DOHH2 (cell line): ENCODE results near the gene TJP2.

Experiments used
- H3F3A ChIP-seq: fragments of 200-600 bp; sonication (generic), shearing (Covaris generic); 2 replicates; pipeline ENCODE4 v1.6.0; 2016; ENCODE audit warnings: antibody characterized with exemption, mild to moderate bottlenecking; ENCODE audit not compliant: control insufficient read depth, insufficient read depth
- H3K27ac ChIP-seq: fragments of 200-600 bp; sonication (generic); 2 replicates; pipeline ENCODE4 v1.5.1; 2014; ENCODE audit warnings: low read depth, mild to moderate bottlenecking, low read length, moderate library complexity
- H3K27me3 ChIP-seq: fragments of 200-600 bp; sonication (generic); 2 replicates; pipeline ENCODE4 v1.6.1; 2014; ENCODE audit warnings: mild to moderate bottlenecking, low read length, mixed read lengths; ENCODE audit not compliant: control insufficient read depth
- H3K36me3 ChIP-seq: fragments of 200-600 bp; sonication (generic); 2 replicates; pipeline ENCODE4 v1.6.1; 2014; ENCODE audit warnings: mild to moderate bottlenecking, low read length, moderate library complexity, mixed read lengths; ENCODE audit not compliant: control insufficient read depth
- H3K4me1 ChIP-seq: fragments of 200-600 bp; sonication (generic); 2 replicates; pipeline ENCODE4 v1.6.1; 2014; ENCODE audit warnings: mild to moderate bottlenecking, low read length, mixed read lengths; ENCODE audit not compliant: control insufficient read depth
- H3K4me2 ChIP-seq: fragments of 200-600 bp; sonication (generic); 2 replicates; pipeline ENCODE4 v1.6.0; 2014; ENCODE audit warnings: mild to moderate bottlenecking, low read length, moderate library complexity
- H3K4me3 ChIP-seq: fragments of 200-600 bp; sonication (generic); 2 replicates; pipeline ENCODE4 v1.5.1; 2014; ENCODE audit warnings: mild to moderate bottlenecking, low read length, mixed read lengths
- H3K79me2 ChIP-seq: fragments of 200-600 bp; sonication (generic); 2 replicates; pipeline ENCODE4 v1.6.1; 2014; ENCODE audit warnings: mild to moderate bottlenecking, low read length, mixed read lengths; ENCODE audit not compliant: control insufficient read depth
- H3K9me2 ChIP-seq: fragments of 200-600 bp; sonication (generic); replicated peaks from 2 replicates; pipeline ENCODE4 v1.6.1; 2014; ENCODE audit warnings: mild to moderate bottlenecking, low read length, mixed read lengths; ENCODE audit not compliant: control insufficient read depth
- H3K9me3 ChIP-seq: fragments of 200-600 bp; sonication (generic); 2 replicates; pipeline ENCODE4 v1.6.1; 2014; ENCODE audit warnings: antibody characterized with exemption, low read length, mixed read lengths; ENCODE audit not compliant: control insufficient read depth, insufficient read depth
- H4K20me1 ChIP-seq: fragments of 200-600 bp; sonication (generic); 2 replicates; pipeline ENCODE4 v1.6.0; 2014; ENCODE audit warnings: low read depth, mild to moderate bottlenecking, antibody characterized with exemption, low read length, moderate library complexity; ENCODE audit not compliant: control insufficient read depth, insufficient read depth
- EZH2phosphoT487 ChIP-seq: fragments of 200-600 bp; sonication (generic); IDR thresholded peaks from 2 replicates; pipeline ENCODE4 v1.6.1; 2017; ENCODE audit warnings: borderline replicate concordance, mild to moderate bottlenecking, antibody characterized with exemption, low read length, moderate library complexity, mixed read lengths
- TF ChIP-seq, protein P1 (sequence below): fragments of 200-600 bp; sonication (generic); IDR thresholded peaks from one replicate; pipeline ENCODE4 v1.5.1; 2014; ENCODE audit warnings: antibody characterized with exemption, mild to moderate bottlenecking, low read depth, low read length; ENCODE audit not compliant: poor library complexity, severe bottlenecking

TJP2 gene

DNA sequence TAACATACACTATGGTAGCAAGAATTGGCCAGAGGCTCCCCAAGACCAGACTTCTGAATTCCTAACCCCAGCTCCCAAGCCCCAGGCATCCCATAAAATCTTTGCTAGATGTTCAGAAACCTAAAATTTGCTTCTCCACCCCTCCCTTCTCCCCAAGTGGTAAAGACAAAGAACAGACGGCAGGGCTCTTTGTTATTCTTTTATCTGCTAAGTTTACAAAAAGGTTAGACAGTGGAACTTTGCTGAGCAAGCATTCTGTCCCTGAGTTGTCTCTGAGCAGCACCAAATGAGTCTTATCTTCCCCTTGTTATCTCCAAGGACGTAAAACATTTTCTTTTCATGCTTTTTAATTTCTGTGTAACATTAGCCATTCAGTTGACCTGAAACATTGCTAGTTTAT lies 30.2 kb downstream of the TJP2 start:
- H3K27ac ChIP-seq, result no peak overlapping the region
- H3K4me2 ChIP-seq, result no peak overlapping the region
- H3F3A ChIP-seq, result no peaks in the 10 kb centered on the region
- TF ChIP-seq, protein P1, sequence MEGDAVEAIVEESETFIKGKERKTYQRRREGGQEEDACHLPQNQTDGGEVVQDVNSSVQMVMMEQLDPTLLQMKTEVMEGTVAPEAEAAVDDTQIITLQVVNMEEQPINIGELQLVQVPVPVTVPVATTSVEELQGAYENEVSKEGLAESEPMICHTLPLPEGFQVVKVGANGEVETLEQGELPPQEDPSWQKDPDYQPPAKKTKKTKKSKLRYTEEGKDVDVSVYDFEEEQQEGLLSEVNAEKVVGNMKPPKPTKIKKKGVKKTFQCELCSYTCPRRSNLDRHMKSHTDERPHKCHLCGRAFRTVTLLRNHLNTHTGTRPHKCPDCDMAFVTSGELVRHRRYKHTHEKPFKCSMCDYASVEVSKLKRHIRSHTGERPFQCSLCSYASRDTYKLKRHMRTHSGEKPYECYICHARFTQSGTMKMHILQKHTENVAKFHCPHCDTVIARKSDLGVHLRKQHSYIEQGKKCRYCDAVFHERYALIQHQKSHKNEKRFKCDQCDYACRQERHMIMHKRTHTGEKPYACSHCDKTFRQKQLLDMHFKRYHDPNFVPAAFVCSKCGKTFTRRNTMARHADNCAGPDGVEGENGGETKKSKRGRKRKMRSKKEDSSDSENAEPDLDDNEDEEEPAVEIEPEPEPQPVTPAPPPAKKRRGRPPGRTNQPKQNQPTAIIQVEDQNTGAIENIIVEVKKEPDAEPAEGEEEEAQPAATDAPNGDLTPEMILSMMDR, result no peak
- no peak for TF ChIP-seq EZH2phosphoT487
- H3K4me3 ChIP-seq, result no peak overlapping the region
- peaks cover 6% of the 10 kb centered on the region; the same call in 1 of the 2 replicates for H4K20me1 ChIP-seq
- H3K79me2 ChIP-seq, result peaks cover 18% of the 10 kb centered on the region
- no peaks in the 10 kb centered on the region for H3K36me3 ChIP-seq
- H3K9me2 ChIP-seq, result no peaks in the 10 kb centered on the region
- H3K9me3 ChIP-seq, result no peaks in the 10 kb centered on the region
- H3K27me3 ChIP-seq, result no peaks in the 10 kb centered on the region
- no peaks in the 10 kb centered on the region for H3K4me1 ChIP-seq

DNA sequence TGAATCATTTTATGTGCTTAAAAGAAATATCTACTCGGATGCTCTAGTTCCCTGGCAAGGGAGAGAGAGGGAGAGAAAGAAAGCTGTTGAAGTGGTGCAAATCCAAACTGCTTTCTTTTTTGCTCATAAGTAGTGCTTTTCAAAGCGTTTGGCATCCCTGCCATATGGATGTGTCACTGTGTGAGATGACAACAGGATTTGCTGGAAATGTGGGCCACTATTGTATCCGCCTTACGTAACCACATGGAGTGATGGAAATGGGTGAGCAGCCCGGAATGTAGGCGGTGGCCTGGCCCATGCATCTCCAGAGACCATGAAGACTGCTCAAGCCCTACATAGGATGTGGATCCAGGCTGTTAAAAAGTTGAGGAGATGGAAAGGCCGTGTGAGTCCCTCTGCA lies 30.8 kb downstream of the TJP2 start:
- peaks cover 14% of the 10 kb centered on the region for H3K79me2 ChIP-seq
- H3K9me3 ChIP-seq, result no peaks in the 10 kb centered on the region
- no peaks in the 10 kb centered on the region for H3K9me2 ChIP-seq
- no peaks in the 10 kb centered on the region for H3K27me3 ChIP-seq
- no peak overlapping the region for H3K4me2 ChIP-seq
- H3F3A ChIP-seq, result no peaks in the 10 kb centered on the region
- H3K27ac ChIP-seq, result no peak overlapping the region
- H3K4me3 ChIP-seq, result no peak overlapping the region
- H3K4me1 ChIP-seq, result no peaks in the 10 kb centered on the region
- TF ChIP-seq, protein P1, result no peak
- no peak for TF ChIP-seq EZH2phosphoT487
- no peaks in the 10 kb centered on the region for H3K36me3 ChIP-seq
- H4K20me1 ChIP-seq, result peaks cover 6% of the 10 kb centered on the region; the same call in 1 of the 2 replicates

DNA sequence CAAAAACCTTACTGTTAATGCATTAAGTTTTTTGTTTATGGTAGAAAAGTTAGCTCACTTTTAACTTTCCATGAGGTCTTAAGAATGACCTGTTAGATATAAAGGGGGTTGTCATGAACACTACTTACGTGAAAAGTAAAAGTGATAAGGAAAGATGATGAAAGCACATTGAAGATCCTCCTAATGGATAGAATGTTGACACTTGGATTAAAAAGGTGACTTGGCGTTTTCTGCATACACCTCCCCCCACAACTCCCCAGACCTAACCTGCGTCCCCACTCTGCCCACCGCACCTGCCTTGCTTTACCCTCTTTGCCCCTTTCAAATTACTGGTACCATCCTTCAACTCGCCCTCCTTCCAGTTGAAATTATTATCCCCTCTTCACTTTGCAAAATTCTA lies 32.0 kb downstream of the TJP2 start:
- H3K4me2 ChIP-seq, result no peak overlapping the region
- H3K4me1 ChIP-seq, result no peaks in the 10 kb centered on the region
- TF ChIP-seq, protein P1, result no peak
- TF ChIP-seq EZH2phosphoT487, result no peak
- no peaks in the 10 kb centered on the region for H3K9me3 ChIP-seq
- peaks cover 6% of the 10 kb centered on the region; the same call in 1 of the 2 replicates for H4K20me1 ChIP-seq
- H3K9me2 ChIP-seq, result no peaks in the 10 kb centered on the region
- H3K27ac ChIP-seq, result no peak overlapping the region
- peaks cover 10% of the 10 kb centered on the region for H3K79me2 ChIP-seq
- no peaks in the 10 kb centered on the region for H3K27me3 ChIP-seq
- H3K36me3 ChIP-seq, result no peaks in the 10 kb centered on the region
- H3F3A ChIP-seq, result no peaks in the 10 kb centered on the region
- H3K4me3 ChIP-seq, result no peak overlapping the region
